ENCODE results near the gene ARHGAP15. TPM values are rescaled to one million over a fixed set of nuclear protein-coding genes. Genes with fewer than 3 reads are reported as not detected.

Gene ARHGAP15
- total RNA-seq, 1 donor from 2014 or later = not detected

- Histone ChIP-seq H3K36me3 (ENCODE audit: insufficient read depth, low read length) (no peaks in the 10 kb centered on the region), H3K27ac (ENCODE audit: low read depth, low read length) (no peak overlapping the region), H2AFZ (ENCODE audit: low read depth, low read length) (no peak overlapping the region), H3K4me3 (ENCODE audit: insufficient read depth, low read depth, low read length) (no peak overlapping the region), H3K9me3 (ENCODE audit: insufficient read depth, low read depth, low read length) (no peaks in the 10 kb centered on the region), H4K20me1 (ENCODE audit: insufficient read depth, low read length) (no peaks in the 10 kb centered on the region), H3K4me1 (ENCODE audit: insufficient read depth, low read length) (no peaks in the 10 kb centered on the region), H3K27me3 (ENCODE audit: insufficient read depth, low read length) (no peaks in the 10 kb centered on the region), H3K79me2 (ENCODE audit: insufficient read depth, low read length) (no peaks in the 10 kb centered on the region), H3K9ac (ENCODE audit: low read length) (no peak overlapping the region), H3K4me2 (ENCODE audit: low read length) (no peak overlapping the region)
- DNase-seq (ENCODE audit: low read depth) (peak; percentile 27), FAIRE-seq (no peak)
- Mint-ChIP-seq H3K36me3 (ENCODE audit: low read depth, unreplicated experiment) (no peaks in the 10 kb centered on the region), H3K4me3 (ENCODE audit: unreplicated experiment) (no peak overlapping the region), H3K27ac (ENCODE audit: unreplicated experiment) (no peak overlapping the region), H3K27me3 (ENCODE audit: low read depth, unreplicated experiment) (no peaks in the 10 kb centered on the region), H3K9me3 (ENCODE audit: unreplicated experiment) (no peaks in the 10 kb centered on the region), H3K4me1 (ENCODE audit: low read depth, unreplicated experiment) (no peaks in the 10 kb centered on the region)
- TF ChIP-seq CTCF (IDR thresholded peaks at IDR 0.05; ENCODE audit: insufficient read depth, low read depth, low read length) (no peak), EZH2 (IDR thresholded peaks at IDR 0.05; ENCODE audit: insufficient read depth, low read length) (no peak)
Observed at GRCh38 chr2:143807192-143807591, 678.0 kb downstream of the ARHGAP15 start.

GRCh38 chr2:143807671-143808070 is 678.5 kb downstream of the ARHGAP15 start:
- no peaks in the 10 kb centered on the region for H4K20me1 ChIP-seq (ENCODE audit: insufficient read depth, low read length)
- no peak overlapping the region for H2AFZ ChIP-seq (ENCODE audit: low read depth, low read length)
- peaks cover 4% of the 10 kb centered on the region for H3K4me1 Mint-ChIP-seq (ENCODE audit: low read depth, unreplicated experiment)
- no peaks in the 10 kb centered on the region for H3K27me3 ChIP-seq (ENCODE audit: insufficient read depth, low read length)
- H3K4me3 Mint-ChIP-seq (ENCODE audit: unreplicated experiment) = no peak overlapping the region
- H3K27ac Mint-ChIP-seq (ENCODE audit: unreplicated experiment) = no peak overlapping the region
- H3K36me3 ChIP-seq (ENCODE audit: insufficient read depth, low read length) = no peaks in the 10 kb centered on the region
- H3K9ac ChIP-seq (ENCODE audit: low read length) = no peak overlapping the region
- H3K27ac ChIP-seq (ENCODE audit: low read depth, low read length) = no peak overlapping the region
- no peaks in the 10 kb centered on the region for H3K36me3 Mint-ChIP-seq (ENCODE audit: low read depth, unreplicated experiment)
- no peaks in the 10 kb centered on the region for H3K4me1 ChIP-seq (ENCODE audit: insufficient read depth, low read length)
- H3K27me3 Mint-ChIP-seq (ENCODE audit: low read depth, unreplicated experiment) = no peaks in the 10 kb centered on the region
- TF ChIP-seq EZH2 (IDR thresholded peaks at IDR 0.05; ENCODE audit: insufficient read depth, low read length) (no peak), CTCF (IDR thresholded peaks at IDR 0.05; ENCODE audit: insufficient read depth, low read depth, low read length) (no peak)
- DNase-seq (ENCODE audit: low read depth) (no peak), FAIRE-seq (no peak)
- H3K9me3 ChIP-seq (ENCODE audit: insufficient read depth, low read depth, low read length) = no peaks in the 10 kb centered on the region
- H3K79me2 ChIP-seq (ENCODE audit: insufficient read depth, low read length) = no peaks in the 10 kb centered on the region
- no peak overlapping the region for H3K4me2 ChIP-seq (ENCODE audit: low read length)
- H3K9me3 Mint-ChIP-seq (ENCODE audit: unreplicated experiment) = no peaks in the 10 kb centered on the region
- H3K4me3 ChIP-seq (ENCODE audit: insufficient read depth, low read depth, low read length) = no peak overlapping the region

- no peaks in the 10 kb centered on the region for H3K36me3 Mint-ChIP-seq (ENCODE audit: low read depth, unreplicated experiment)
- H3K4me2 ChIP-seq (ENCODE audit: low read length) = no peak overlapping the region
- no peaks in the 10 kb centered on the region for H3K79me2 ChIP-seq (ENCODE audit: insufficient read depth, low read length)
- TF ChIP-seq EZH2 (IDR thresholded peaks at IDR 0.05; ENCODE audit: insufficient read depth, low read length) = no peak
- TF ChIP-seq CTCF (IDR thresholded peaks at IDR 0.05; ENCODE audit: insufficient read depth, low read depth, low read length) = no peak
- H3K9ac ChIP-seq (ENCODE audit: low read length) = no peak overlapping the region
- H3K9me3 ChIP-seq (ENCODE audit: insufficient read depth, low read depth, low read length) = no peaks in the 10 kb centered on the region
- H4K20me1 ChIP-seq (ENCODE audit: insufficient read depth, low read length) = no peaks in the 10 kb centered on the region
- H3K4me3 Mint-ChIP-seq (ENCODE audit: unreplicated experiment) = no peak overlapping the region
- no peaks in the 10 kb centered on the region for H3K9me3 Mint-ChIP-seq (ENCODE audit: unreplicated experiment)
- H3K27ac ChIP-seq (ENCODE audit: low read depth, low read length) = no peak overlapping the region
- H3K27me3 ChIP-seq (ENCODE audit: insufficient read depth, low read length) = no peaks in the 10 kb centered on the region
- DNase-seq (ENCODE audit: low read depth) (no peak), FAIRE-seq (no peak)
- no peak overlapping the region for H3K27ac Mint-ChIP-seq (ENCODE audit: unreplicated experiment)
- H3K4me3 ChIP-seq (ENCODE audit: insufficient read depth, low read depth, low read length) = no peak overlapping the region
- no peak overlapping the region for H2AFZ ChIP-seq (ENCODE audit: low read depth, low read length)
- no peaks in the 10 kb centered on the region for H3K4me1 ChIP-seq (ENCODE audit: insufficient read depth, low read length)
- H3K4me1 Mint-ChIP-seq (ENCODE audit: low read depth, unreplicated experiment) = peaks cover 4% of the 10 kb centered on the region
- H3K27me3 Mint-ChIP-seq (ENCODE audit: low read depth, unreplicated experiment) = no peaks in the 10 kb centered on the region
- H3K36me3 ChIP-seq (ENCODE audit: insufficient read depth, low read length) = no peaks in the 10 kb centered on the region
Observed at GRCh38 chr2:143808166-143808565, 678.9 kb downstream of the ARHGAP15 start.
